Ovary (tissue), 9 donors: ENCODE measurements around the gene NRSN2. TPM values are rescaled to one million over a fixed set of nuclear protein-coding genes. Genes with fewer than 3 reads are reported as not detected.
"Not testable (repeated sequence)": the region's sequence is repeated elsewhere in the genome, so short reads cannot be mapped to it uniquely, and the experiment has no call there.

ENCODE experiments used
- DNase-seq, 5 donors: peaks; one replicate each; pipeline ENCODE4 v3.0.0-alpha.2; 2019 to 2020
- H3K27ac ChIP-seq, 2 donors: fragments of 200-600 bp; one replicate each; pipeline versions ENCODE4 v1.5.1 to v1.8.0; 2019 to 2022
- H3K27me3 ChIP-seq: fragments of 200-600 bp; one replicate; pipeline ENCODE4 v1.8.0; 2022
- H3K36me3 ChIP-seq: fragments of 200-600 bp; sonication (generic); one replicate; pipeline ENCODE4 v1.5.1; 2019
- H3K4me1 ChIP-seq: one replicate; pipeline ENCODE4 v1.8.1; 2013; ENCODE audit warnings: mild to moderate bottlenecking, moderate library complexity; ENCODE audit not compliant: insufficient read depth
- H3K4me3 ChIP-seq: fragments of 200-600 bp; sonication (generic); one replicate; pipeline ENCODE4 v1.5.1; 2017
- H3K9me3 ChIP-seq, 2 donors: fragments of 200-600 bp in 1 of 2; sonication (generic) in 1 of 2; one replicate each; pipeline versions ENCODE4 v1.5.1 to v1.8.1; 2013 to 2019; ENCODE audit warnings: mild to moderate bottlenecking in 1 of 2, moderate library complexity in 1 of 2
- EP300 ChIP-seq: sonication (generic); formaldehyde crosslinking; IDR thresholded peaks from one replicate; pipeline ENCODE4 v1.6.1; 2017; ENCODE audit warnings: antibody characterized with exemption
- POLR2A ChIP-seq: fragments of 450-650 bp; IDR thresholded peaks from one replicate; pipeline ENCODE4 v1.6.1; 2017; ENCODE audit warnings: antibody characterized with exemption, mild to moderate bottlenecking, moderate library complexity
- WGBS, 3 donors: extraction: QIAGEN DNeasy Blood & Tissue Kit in 1 of 3; methylation state at CpG; one replicate each; pipeline versions ENCODE4 v1.1.5 to v1.1.7; 2013 to 2017; 5-methylcytosine and 5-hydroxymethylcytosine counted together
- intact Hi-C, 4 donors: fragments of 100-400 bp; cut with DNase I; formaldehyde crosslinking; loops; one replicate each; pipeline versions ENCODE4 v1.11.0 to v1.15.1; 2022 to 2023
- polyA plus RNA-seq, 2 donors: library from polyadenylated mRNA; stranded (reverse); fragments of 200-250 nt in 1 of 2; fragments of 350-450 nt in 1 of 2; fragmentation: Illumina TruSeq in 1 of 2; extraction: RNeasy Lipid Tissue Mini Kit (QIAGEN cat#74804) in 1 of 2; gene quantifications; one replicate each; pipeline ENCODE4 v1.2.3, GENCODE V29; 2013 to 2014
- total RNA-seq, 7 donors: library from RNA; depleted of rRNA in 2 of 7; stranded (reverse); fragments of >200 nt in 2 of 7; fragmentation: NEBNext Ultra II Directional in 3 of 7; extraction: Animal tissue kit (Norgen Biotek cat#: 25700) in 3 of 7; gene quantifications; one replicate each; pipeline versions ENCODE4 v1.1.0 to v1.2.4, GENCODE V29; 2016 to 2023
- TF ChIP-seq, protein P1 (sequence below), 3 donors: fragments of 450-650 bp in 2 of 3; fragments of 200-600 bp in 1 of 3; IDR thresholded peaks; one replicate each; pipeline versions ENCODE4 v1.5.1 to v1.8.0; 2016 to 2022; ENCODE audit warnings: antibody characterized with exemption in 3 of 3, mild to moderate bottlenecking in 1 of 3
- donor health status: DM: no; HTN: no; CAD: no; lungs with moderate emphysema.
- donor health status: DM: no; HTN: no; CAD: no.
- donor health status: Bipolar disorder and iron deficiency.
- donor health status: DM: yes; HTN: yes; CAD: no.
- donor health status: DM: no; HTN: no; CAD: no.
- donor health status: DM: yes; HTN: yes; CAD: no.

The NRSN2 gene
- total and polyA plus RNA-seq, 9 donors: 20.5 to 77.9 (median 43.2) TPM

GRCh38 chr20:384723-385122, 37.8 kb downstream of the NRSN2 start:
- 93 to 100% (median 98%) methylated on average over 1 of the region's 1 CpG for WGBS, 3 donors
- intact Hi-C loops: no loop called here
- H3K4me1 ChIP-seq: peaks cover 7% of the 10 kb centered on the region
- DNase-seq: no peak
- H3K4me3 ChIP-seq: no peak overlapping the region
- H3K27me3 ChIP-seq: no peaks in the 10 kb centered on the region
- TF ChIP-seq EP300 (no peak), POLR2A (no peak)
- TF ChIP-seq, protein P1, sequence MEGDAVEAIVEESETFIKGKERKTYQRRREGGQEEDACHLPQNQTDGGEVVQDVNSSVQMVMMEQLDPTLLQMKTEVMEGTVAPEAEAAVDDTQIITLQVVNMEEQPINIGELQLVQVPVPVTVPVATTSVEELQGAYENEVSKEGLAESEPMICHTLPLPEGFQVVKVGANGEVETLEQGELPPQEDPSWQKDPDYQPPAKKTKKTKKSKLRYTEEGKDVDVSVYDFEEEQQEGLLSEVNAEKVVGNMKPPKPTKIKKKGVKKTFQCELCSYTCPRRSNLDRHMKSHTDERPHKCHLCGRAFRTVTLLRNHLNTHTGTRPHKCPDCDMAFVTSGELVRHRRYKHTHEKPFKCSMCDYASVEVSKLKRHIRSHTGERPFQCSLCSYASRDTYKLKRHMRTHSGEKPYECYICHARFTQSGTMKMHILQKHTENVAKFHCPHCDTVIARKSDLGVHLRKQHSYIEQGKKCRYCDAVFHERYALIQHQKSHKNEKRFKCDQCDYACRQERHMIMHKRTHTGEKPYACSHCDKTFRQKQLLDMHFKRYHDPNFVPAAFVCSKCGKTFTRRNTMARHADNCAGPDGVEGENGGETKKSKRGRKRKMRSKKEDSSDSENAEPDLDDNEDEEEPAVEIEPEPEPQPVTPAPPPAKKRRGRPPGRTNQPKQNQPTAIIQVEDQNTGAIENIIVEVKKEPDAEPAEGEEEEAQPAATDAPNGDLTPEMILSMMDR (IDR thresholded peaks at IDR 0.05): no peak
- no peaks in the 10 kb centered on the region for H3K9me3 ChIP-seq
- no peaks in the 10 kb centered on the region for H3K36me3 ChIP-seq
- H3K27ac ChIP-seq: no peak overlapping the region

- Histone ChIP-seq H3K36me3 (no peaks in the 10 kb centered on the region), H3K9me3 (no peaks in the 10 kb centered on the region), H3K27me3 (no peaks in the 10 kb centered on the region), H3K27ac (no peak overlapping the region), H3K4me3 (no peak overlapping the region), H3K4me1 (peaks cover 7% of the 10 kb centered on the region)
- intact Hi-C loops: no loop called here
- no peak for DNase-seq
- 96 to 99% (median 97%) methylated on average over 5 of the region's 5 CpGs for WGBS, 3 donors
- TF ChIP-seq POLR2A (no peak), EP300 (no peak)
- TF ChIP-seq, protein P1 (IDR thresholded peaks at IDR 0.05): no peak
Observed at GRCh38 chr20:385448-385847, 38.5 kb downstream of the NRSN2 start.

DNA sequence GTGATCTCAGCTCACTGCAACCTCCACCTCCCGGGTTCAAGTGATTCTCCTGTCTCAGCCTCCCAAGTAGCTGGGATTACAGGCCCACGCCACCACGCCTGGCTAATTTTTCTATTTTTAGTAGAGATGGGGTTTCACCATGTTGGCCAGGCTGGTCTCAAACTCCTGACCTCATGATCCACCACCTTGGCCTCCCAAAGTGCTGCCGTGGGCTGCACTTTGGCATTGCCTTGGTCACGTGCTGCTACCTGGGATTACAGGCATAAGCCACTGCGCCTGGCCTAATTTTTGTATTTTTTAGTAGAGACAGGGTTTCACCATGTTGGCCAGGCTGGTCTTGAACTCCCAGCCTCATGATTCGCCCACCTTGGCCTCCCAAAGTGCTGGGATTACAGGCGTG, 39.7 kb downstream of the NRSN2 start:
- H3K4me3 ChIP-seq, DNase-seq, H3K4me1 ChIP-seq, H3K9me3 ChIP-seq, intact Hi-C loops, H3K27ac ChIP-seq, H3K36me3 ChIP-seq, H3K27me3 ChIP-seq: not testable (repeated sequence)
- 95 to 97% (median 96%) methylated on average over 8 of the region's 8 CpGs for WGBS, 3 donors

GRCh38 chr20:387520-387919, 40.6 kb downstream of the NRSN2 start:
- Histone ChIP-seq H3K27ac (no peak overlapping the region), H3K27me3 (no peaks in the 10 kb centered on the region), H3K9me3 (no peaks in the 10 kb centered on the region), H3K4me1 (no peaks in the 10 kb centered on the region), H3K36me3 (no peaks in the 10 kb centered on the region), H3K4me3 (no peak overlapping the region)
- WGBS, 3 donors: 93 to 96% (median 93%) methylated on average over 3 of the region's 3 CpGs
- TF ChIP-seq, protein P1 (IDR thresholded peaks at IDR 0.05): no peak
- TF ChIP-seq POLR2A (no peak), EP300 (no peak)
- intact Hi-C loops: no loop called here
- DNase-seq: no peak

DNA sequence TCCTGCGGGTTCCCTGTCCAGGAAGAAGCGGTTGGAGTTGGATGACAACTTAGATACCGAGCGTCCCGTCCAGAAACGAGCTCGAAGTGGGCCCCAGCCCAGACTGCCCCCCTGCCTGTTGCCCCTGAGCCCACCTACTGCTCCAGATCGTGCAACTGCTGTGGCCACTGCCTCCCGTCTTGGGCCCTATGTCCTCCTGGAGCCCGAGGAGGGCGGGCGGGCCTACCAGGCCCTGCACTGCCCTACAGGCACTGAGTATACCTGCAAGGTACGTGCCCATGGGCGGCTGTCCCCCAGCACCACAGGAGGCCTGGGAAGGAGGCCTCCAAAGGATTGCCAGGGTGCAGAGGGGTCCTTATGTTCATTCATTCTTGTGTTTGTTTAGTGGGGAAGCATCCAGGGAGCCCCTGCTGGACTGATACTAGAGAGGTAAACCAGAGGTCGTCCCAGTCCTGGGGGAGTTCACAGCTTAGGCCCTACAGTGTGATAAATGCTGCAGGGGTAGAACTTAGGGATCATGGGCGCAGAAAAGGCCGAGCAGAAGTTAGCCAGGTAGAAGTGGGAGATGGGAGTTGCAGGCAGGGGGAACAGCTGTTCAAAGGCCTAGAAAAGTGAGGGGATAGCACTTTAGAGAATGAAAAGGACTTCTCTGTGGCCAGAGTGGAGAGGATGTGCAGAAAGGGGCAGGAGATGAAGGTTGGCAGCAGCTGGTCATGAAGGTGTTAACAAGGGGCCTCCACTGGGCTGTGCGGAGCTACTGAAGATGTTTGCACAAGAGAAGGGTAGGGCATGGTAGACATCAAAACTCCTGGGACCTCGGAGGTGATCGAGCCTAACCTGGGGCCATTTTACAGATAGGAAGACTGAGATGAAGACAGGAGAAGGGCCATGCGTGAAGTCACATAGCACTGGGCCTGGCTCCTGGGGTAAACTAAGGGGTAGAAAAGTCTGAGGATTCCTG, 41.4 kb downstream of the NRSN2 start:
- no peak for TF ChIP-seq POLR2A
- TF ChIP-seq, protein P1 (IDR thresholded peaks at IDR 0.05): no peak
- no peak for TF ChIP-seq EP300
- Histone ChIP-seq H3K27me3 (no peaks in the 10 kb centered on the region), H3K36me3 (no peaks in the 10 kb centered on the region), H3K4me1 (no peaks in the 10 kb centered on the region), H3K9me3 (no peaks in the 10 kb centered on the region), H3K27ac (no peak overlapping the region), H3K4me3 (no peak overlapping the region)
- intact Hi-C loops: no loop called here
- WGBS, 3 donors: 84 to 86% (median 86%) methylated on average over 21 of the region's 21 CpGs
- DNase-seq: no peak
